ENCODE data around the gene USP30.

DNA sequence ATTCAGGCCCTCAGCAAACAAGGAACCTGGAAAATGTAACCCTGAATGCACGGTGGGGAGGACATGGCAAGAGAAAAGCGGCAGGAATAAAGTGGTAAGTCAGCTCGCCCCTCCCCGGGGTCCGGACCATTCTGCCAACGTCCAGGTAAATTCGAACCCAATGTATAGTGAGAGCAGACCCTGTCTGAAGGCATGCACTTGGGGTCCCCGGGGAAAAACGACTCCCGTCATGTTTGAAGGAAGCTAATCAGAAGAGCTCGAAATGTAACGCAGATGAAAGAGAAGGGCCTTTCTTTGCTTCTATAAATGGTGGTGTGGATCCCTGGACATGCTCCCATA is 64.2 kb downstream of the USP30 start:
- no peak for TF ChIP-seq POLR2A (conservative IDR thresholded peaks at IDR 0.05)
- TF ChIP-seq, protein P1, sequence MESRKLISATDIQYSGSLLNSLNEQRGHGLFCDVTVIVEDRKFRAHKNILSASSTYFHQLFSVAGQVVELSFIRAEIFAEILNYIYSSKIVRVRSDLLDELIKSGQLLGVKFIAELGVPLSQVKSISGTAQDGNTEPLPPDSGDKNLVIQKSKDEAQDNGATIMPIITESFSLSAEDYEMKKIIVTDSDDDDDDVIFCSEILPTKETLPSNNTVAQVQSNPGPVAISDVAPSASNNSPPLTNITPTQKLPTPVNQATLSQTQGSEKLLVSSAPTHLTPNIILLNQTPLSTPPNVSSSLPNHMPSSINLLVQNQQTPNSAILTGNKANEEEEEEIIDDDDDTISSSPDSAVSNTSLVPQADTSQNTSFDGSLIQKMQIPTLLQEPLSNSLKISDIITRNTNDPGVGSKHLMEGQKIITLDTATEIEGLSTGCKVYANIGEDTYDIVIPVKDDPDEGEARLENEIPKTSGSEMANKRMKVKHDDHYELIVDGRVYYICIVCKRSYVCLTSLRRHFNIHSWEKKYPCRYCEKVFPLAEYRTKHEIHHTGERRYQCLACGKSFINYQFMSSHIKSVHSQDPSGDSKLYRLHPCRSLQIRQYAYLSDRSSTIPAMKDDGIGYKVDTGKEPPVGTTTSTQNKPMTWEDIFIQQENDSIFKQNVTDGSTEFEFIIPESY (CRISPR knock-in tag; IDR thresholded peaks at IDR 0.05) = no peak

Measured in K562 (cell line).